GM12878 (cell line): ENCODE measurements around the gene ZBTB21.

Experiments
- EGR1 ChIP-seq, 2 experiments: IDR thresholded peaks; 1 replicate in 1 of 2; 2 replicates in 1 of 2; pipeline ENCODE4 v1.6.1; 2011 to 2012; ENCODE audit warnings: low read depth in 2 of 2, low read length in 2 of 2, borderline replicate concordance in 1 of 2, mild to moderate bottlenecking in 1 of 2, moderate library complexity in 1 of 2
- TF ChIP-seq, protein P1 (sequence below), 3 experiments: IDR thresholded peaks in 2 of 3; conservative IDR thresholded peaks in 1 of 3; 2 replicates each; pipeline ENCODE4 v1.5.1; 2011; ENCODE audit warnings: low read depth in 3 of 3, low read length in 3 of 3, mild to moderate bottlenecking in 3 of 3, control low read depth in 2 of 3, moderate library complexity in 2 of 3, inconsistent platforms in 1 of 3, mixed read lengths in 1 of 3; ENCODE audit not compliant: control insufficient read depth in 2 of 3, insufficient read depth in 1 of 3; ENCODE audit errors: extremely low read depth in 1 of 3

DNA sequence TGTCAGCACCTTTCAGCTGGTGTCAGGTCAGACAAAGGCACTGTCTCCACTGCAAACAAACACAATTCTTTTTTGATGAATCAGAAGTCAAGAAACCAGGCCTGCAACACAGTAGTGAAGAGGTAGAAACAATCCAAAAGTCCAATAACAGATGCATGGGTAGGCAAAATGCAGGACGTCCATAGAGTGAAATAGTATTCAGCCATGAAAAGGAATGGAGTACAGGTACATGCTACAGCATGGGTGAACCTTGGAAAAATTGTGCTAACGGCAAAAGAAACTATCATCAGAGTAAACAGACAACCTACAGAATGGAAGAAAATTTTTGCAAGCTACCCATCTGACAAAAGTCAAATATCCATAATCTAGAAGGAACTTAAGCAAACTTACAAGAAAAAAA, 26.2 kb upstream of the ZBTB21 start:
- no peak for TF ChIP-seq EGR1 (IDR thresholded peaks at IDR 0.05; ENCODE audit: borderline replicate concordance in 1 of 2, low read depth in 2 of 2, low read length in 2 of 2)
- TF ChIP-seq, protein P1, sequence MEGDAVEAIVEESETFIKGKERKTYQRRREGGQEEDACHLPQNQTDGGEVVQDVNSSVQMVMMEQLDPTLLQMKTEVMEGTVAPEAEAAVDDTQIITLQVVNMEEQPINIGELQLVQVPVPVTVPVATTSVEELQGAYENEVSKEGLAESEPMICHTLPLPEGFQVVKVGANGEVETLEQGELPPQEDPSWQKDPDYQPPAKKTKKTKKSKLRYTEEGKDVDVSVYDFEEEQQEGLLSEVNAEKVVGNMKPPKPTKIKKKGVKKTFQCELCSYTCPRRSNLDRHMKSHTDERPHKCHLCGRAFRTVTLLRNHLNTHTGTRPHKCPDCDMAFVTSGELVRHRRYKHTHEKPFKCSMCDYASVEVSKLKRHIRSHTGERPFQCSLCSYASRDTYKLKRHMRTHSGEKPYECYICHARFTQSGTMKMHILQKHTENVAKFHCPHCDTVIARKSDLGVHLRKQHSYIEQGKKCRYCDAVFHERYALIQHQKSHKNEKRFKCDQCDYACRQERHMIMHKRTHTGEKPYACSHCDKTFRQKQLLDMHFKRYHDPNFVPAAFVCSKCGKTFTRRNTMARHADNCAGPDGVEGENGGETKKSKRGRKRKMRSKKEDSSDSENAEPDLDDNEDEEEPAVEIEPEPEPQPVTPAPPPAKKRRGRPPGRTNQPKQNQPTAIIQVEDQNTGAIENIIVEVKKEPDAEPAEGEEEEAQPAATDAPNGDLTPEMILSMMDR (IDR thresholded peaks at IDR 0.05 in 2 of 3, conservative IDR thresholded peaks at IDR 0.05 in 1 of 3; ENCODE audit: control insufficient read depth in 2 of 3, extremely low read depth in 1 of 3, insufficient read depth in 1 of 3, low read depth in 3 of 3, low read length in 3 of 3) = no peak
